HG03558 (cell line): ENCODE data around the gene CHD3.

ENCODE experiments used
- ATAC-seq: cut with Tn5 transposase; IDR thresholded peaks from one replicate; pipeline ENCODE4 v1.9.1; 2021; ENCODE audit warnings: moderate number of reproducible peaks; ENCODE audit not compliant: unreplicated experiment; ENCODE audit errors: extremely low read depth

The CHD3 gene

GRCh38 chr17:7849751-7850504 is 38.7 kb upstream of the CHD3 start:
- ATAC-seq, result no peak

GRCh38 chr17:7850701-7851437 is 37.7 kb upstream of the CHD3 start:
- ATAC-seq, result no peak

DNA sequence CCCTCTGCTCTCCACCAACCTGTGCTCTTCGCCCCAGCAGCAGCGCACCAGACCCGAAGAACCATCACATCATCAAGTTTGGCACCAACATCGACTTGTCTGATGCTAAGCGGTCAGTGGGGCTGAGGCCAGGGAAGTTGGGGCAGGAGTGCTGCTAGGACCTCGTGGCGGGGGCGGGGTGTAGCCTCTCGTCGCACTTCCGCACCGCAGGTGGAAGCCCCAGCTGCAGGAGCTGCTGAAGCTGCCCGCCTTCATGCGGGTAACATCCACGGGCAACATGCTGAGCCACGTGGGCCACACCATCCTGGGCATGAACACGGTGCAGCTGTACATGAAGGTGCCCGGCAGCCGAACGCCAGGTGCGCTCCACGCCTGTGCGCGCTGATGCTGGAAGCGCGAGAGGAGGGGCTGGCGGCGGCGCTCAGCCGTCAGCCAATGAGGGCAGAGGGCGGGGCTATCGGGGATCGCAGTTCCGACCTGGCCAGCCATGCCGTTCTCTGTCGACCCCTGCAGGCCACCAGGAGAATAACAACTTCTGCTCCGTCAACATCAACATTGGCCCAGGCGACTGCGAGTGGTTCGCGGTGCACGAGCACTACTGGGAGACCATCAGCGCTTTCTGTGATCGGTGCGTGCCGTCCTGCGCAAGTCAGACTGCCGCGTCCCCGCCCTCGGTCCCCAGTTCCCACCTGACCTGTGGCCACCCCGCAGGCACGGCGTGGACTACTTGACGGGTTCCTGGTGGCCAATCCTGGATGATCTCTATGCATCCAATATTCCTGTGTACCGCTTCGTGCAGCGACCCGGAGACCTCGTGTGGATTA is 36.9 kb upstream of the CHD3 start:
- ATAC-seq, result peak; percentile 41

- no peak for ATAC-seq
Observed at GRCh38 chr17:7852262-7852670, 36.3 kb upstream of the CHD3 start.

DNA sequence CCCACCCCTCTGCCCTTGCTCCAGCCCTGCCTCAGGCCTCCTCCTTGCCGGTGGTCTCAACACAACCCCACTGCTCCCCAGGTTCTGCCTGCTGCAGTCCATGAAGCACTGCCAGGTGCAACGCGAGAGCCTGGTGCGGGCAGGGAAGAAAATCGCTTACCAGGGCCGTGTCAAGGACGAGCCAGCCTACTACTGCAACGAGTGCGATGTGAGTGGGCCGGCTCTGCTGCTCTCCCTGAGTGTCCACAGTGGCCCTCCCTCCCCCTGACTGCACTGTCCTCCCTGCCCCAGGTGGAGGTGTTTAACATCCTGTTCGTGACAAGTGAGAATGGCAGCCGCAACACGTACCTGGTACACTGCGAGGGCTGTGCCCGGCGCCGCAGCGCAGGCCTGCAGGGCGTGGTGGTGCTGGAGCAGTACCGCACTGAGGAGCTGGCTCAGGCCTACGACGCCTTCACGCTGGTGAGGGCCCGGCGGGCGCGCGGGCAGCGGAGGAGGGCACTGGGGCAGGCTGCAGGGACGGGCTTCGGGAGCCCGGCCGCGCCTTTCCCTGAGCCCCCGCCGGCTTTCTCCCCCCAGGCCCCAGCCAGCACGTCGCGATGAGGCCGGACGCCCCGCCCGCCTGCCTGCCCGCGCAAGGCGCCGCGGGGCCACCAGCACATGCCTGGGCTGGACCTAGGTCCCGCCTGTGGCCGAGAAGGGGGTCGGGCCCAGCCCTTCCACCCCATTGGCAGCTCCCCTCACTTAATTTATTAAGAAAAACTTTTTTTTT is 35.5 kb upstream of the CHD3 start:
- ATAC-seq, result no peak

- no peak for ATAC-seq
Observed at GRCh38 chr17:7853691-7854038, 34.9 kb upstream of the CHD3 start.

DNA sequence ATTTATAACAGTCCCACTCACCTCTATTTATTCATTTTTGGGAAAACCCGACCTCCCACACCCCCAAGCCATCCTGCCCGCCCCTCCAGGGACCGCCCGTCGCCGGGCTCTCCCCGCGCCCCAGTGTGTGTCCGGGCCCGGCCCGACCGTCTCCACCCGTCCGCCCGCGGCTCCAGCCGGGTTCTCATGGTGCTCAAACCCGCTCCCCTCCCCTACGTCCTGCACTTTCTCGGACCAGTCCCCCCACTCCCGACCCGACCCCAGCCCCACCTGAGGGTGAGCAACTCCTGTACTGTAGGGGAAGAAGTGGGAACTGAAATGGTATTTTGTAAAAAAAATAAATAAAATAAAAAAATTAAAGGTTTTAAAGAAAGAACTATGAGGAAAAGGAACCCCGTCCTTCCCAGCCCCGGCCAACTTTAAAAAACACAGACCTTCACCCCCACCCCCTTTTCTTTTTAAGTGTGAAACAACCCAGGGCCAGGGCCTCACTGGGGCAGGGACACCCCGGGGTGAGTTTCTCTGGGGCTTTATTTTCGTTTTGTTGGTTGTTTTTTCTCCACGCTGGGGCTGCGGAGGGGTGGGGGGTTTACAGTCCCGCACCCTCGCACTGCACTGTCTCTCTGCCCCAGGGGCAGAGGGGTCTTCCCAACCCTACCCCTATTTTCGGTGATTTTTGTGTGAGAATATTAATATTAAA is 34.4 kb upstream of the CHD3 start:
- no peak for ATAC-seq

GRCh38 chr17:7854851-7855659 is 33.5 kb upstream of the CHD3 start, which contains the start of gene TMEM88:
TSS of gene TMEM88 (plus strand) at chr17:7855066. CDS start at chr17:7855075, 9 bp downstream.
- no peak for ATAC-seq

GRCh38 chr17:7855660-7856010 is 33.0 kb upstream of the CHD3 start:
- ATAC-seq, result no peak

GRCh38 chr17:7856011-7856810 is 32.4 kb upstream of the CHD3 start:
- no peak for ATAC-seq

DNA sequence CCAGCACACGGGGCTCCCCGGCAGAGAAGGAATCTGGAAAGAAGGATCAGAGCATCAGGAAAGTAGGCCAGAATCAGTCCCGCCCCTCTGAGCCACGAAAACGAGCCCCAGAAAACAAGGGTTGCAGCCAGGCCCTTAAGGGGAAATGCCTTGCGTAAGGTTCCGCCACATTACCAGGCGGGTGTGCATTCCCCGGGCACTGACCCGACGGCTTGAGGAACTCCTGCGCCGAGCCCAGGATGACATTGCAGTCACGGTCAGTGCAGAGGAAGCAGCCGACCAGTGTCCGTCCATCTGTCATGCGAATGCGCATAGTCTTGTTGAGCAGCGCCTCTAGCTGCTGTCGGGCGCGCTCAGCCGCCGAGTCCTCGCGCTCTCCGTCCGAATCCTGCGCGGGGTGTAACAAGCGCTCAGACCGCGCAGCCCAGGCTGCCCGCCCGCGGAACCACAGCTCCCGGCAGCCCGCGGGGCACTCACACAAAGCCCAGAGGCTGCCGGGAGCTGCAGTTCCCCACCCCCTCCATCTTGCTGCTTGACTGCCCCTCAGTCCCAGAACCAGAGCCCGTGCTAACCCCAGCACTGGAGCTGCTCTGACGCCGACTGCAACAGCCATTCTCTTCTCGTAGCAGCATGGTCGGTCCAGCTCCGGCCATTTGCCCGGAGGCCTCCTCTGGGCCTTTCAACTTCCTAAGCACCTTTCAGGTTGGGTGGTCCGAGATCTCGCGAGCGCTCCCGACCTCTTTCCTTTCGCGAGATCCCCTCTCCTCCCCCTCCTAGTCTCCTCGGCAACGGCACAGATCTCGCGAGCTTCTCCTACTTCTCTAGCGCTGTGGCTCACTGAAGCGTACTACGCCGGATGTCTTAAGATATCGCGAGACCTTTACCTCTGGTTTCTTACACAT is 31.5 kb upstream of the CHD3 start, which contains the start of gene NAA38:
Gene NAA38 (minus strand): TSS at position 749 of the 902 bp plus-strand sequence. CDS start 96 bp downstream, at position 653.
- peak; percentile 42 for ATAC-seq

DNA sequence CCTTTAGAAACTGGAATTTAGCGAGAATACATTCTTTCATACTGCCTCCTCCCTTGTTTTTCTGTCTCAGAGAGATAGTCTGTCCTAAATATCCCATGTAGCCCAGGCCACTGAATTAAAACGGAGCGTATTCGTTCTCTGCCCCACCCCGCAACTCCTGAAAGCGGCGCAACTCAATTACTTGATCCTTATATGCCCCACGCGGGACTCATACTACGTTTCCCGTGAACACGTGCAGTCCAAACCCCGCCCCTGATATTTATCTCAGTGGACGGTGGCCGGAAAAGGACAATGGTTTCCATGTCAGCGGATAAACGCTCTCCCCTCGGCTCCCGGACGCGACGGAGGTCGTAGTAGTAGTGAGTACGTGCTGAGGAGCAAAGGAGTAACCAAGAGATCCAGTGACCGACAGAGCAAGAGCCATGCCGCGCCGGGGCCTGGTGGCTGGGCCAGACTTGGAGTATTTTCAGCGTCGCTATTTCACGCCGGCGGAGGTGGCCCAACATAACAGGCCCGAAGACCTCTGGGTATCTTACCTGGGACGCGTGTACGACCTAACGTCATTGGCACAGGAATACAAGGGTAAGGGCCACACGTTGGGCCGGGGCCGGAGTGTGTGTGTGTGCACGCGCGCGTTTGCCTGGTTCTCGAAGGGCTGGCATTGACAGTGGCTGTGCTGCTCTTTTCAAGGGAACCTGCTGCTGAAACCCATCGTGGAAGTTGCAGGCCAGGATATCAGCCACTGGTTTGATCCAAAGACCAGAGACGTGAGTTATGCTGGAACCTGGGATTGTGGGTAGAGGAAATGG is 30.7 kb upstream of the CHD3 start, which contains the start of gene CYB5D1:
Gene CYB5D1 (plus strand): TSS at position 291 of the 809 bp plus-strand sequence. CDS start 132 bp downstream, at position 423.
- peak; percentile 14 for ATAC-seq

GRCh38 chr17:7858522-7858810 is 30.1 kb upstream of the CHD3 start:
- no peak for ATAC-seq

GRCh38 chr17:7859028-7859427 is 29.6 kb upstream of the CHD3 start:
- ATAC-seq, result no peak

GRCh38 chr17:7862692-7863437 is 25.7 kb upstream of the CHD3 start:
- ATAC-seq, result no peak
